Posterior vena cava (tissue), 2 donors: ENCODE data around the gene PTPRN2. TPM values are rescaled to one million over a fixed set of nuclear protein-coding genes. Genes with fewer than 3 reads are reported as not detected.

Experiments
- microRNA-seq, 2 donors: library from miRNA; unstranded; fragments of <30 nt; microRNA quantifications; one replicate each; pipeline ENCODE4 v1.2.0, GENCODE V29; 2020 to 2021; ENCODE audit warnings: borderline microRNAs expressed in 2 of 2
- total RNA-seq, 2 donors: library from RNA; stranded (reverse); fragmentation: NEBNext Ultra II Directional; extraction: Animal tissue kit (Norgen Biotek cat#: 25700); gene quantifications; one replicate each; pipeline ENCODE4 v1.2.1, GENCODE V29; 2021
- donor health status: DM: yes; HTN: yes; CAD: no.
- donor health status: DM: yes; HTN: yes; CAD: no.

The PTPRN2 gene
- total RNA-seq, 2 donors from 2014 or later: 1.6 to 2.8 TPM

Small RNAs within 50 kb of the gene (microRNA-seq; reads per million reads assigned to microRNA genes)
- gene MIR153-2 (0 reads per million in 2 donors), gene MIR5707 (0 reads per million in 2 donors), gene MIR595 (0 reads per million in 2 donors)

Other genes starting within 250 kb of the PTPRN2 start
- 1 to 10 TPM; 6.4 to 8.4 TPM for gene NCAPG2, start 117.0 kb upstream of the PTPRN2 start, total RNA-seq
- gene ESYT2, start 241.7 kb upstream of the PTPRN2 start, total RNA-seq: 100 to 1,000 TPM; 145 to 181 TPM